C4-2B (cell line): ENCODE results near the gene NCOA6.

Experiments used
- ZFX ChIP-seq: fragments of 450-650 bp; IDR thresholded peaks from 2 replicates; pipeline ENCODE4 v1.6.1; 2017
- TF ChIP-seq, protein P1 (sequence below): fragments of 450-650 bp; conservative IDR thresholded peaks from 2 replicates; pipeline ENCODE4 v1.5.1; 2017; ENCODE audit warnings: mild to moderate bottlenecking

DNA sequence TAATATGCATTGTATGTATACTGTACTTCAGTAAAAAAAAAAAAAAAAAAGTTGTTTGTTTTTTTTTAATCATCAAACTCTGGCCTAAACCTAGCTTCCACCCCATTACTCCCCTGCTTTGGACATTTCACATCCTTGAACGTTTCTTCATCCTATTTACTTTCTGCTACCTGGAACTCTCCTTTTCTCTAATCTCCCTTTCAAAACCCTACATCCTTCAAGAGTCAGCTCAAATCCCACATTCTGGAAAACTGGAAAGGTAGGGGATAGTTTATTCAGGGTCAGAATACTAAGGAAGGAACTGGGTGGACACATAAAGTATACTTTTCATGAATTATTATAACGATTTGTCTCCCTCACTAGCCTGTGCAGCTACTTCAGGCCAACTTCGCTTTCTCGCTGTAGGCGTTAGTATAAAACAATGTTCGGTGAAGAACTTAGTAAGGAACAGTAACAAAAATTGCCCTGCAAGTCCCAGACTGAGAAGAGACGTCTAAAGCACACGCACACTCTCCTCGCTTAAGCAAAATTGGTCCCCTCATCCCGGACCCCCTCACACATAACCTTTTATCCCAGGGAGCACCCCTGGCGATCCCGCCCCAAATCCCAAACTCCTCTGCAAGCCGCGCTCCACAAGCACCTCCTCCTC, 149.3 kb downstream of the NCOA6 start:
- TF ChIP-seq, protein P1, sequence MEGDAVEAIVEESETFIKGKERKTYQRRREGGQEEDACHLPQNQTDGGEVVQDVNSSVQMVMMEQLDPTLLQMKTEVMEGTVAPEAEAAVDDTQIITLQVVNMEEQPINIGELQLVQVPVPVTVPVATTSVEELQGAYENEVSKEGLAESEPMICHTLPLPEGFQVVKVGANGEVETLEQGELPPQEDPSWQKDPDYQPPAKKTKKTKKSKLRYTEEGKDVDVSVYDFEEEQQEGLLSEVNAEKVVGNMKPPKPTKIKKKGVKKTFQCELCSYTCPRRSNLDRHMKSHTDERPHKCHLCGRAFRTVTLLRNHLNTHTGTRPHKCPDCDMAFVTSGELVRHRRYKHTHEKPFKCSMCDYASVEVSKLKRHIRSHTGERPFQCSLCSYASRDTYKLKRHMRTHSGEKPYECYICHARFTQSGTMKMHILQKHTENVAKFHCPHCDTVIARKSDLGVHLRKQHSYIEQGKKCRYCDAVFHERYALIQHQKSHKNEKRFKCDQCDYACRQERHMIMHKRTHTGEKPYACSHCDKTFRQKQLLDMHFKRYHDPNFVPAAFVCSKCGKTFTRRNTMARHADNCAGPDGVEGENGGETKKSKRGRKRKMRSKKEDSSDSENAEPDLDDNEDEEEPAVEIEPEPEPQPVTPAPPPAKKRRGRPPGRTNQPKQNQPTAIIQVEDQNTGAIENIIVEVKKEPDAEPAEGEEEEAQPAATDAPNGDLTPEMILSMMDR = no peak
- TF ChIP-seq ZFX = no peak
